ENCODE data around the gene PPOX. TPM values are rescaled to one million over a fixed set of nuclear protein-coding genes. Genes with fewer than 3 reads are reported as not detected.

Gene PPOX
- total RNA-seq, 4 donors from 2014 or later = 22.2 to 75.2 (median 37.2) TPM

GRCh38 chr1:161153176-161153575 lies 13.1 kb upstream of the PPOX start:
- H3K4me3 ChIP-seq = peak overlapping the region; percentile 67
- H3K4me1 ChIP-seq = peaks cover 18% of the 10 kb centered on the region
- TF ChIP-seq POLR2AphosphoS5 (IDR thresholded peaks at IDR 0.05) (no peak), EP300 (IDR thresholded peaks at IDR 0.05) (no peak), CTCF (IDR thresholded peaks at IDR 0.05) (no peak), POLR2A (IDR thresholded peaks at IDR 0.05) (no peak)
- no peaks in the 10 kb centered on the region for H3K9me3 ChIP-seq
- H3K36me3 ChIP-seq = no peaks in the 10 kb centered on the region
- 19% methylated on average over 9 of the region's 9 CpGs for WGBS
- peak; percentile 10 to 24 for DNase-seq (ENCODE audit: low spot score in 2 of 2)
- H3K27me3 ChIP-seq = no peaks in the 10 kb centered on the region
- peak overlapping the region; percentile 97 for H3K27ac ChIP-seq

DNA sequence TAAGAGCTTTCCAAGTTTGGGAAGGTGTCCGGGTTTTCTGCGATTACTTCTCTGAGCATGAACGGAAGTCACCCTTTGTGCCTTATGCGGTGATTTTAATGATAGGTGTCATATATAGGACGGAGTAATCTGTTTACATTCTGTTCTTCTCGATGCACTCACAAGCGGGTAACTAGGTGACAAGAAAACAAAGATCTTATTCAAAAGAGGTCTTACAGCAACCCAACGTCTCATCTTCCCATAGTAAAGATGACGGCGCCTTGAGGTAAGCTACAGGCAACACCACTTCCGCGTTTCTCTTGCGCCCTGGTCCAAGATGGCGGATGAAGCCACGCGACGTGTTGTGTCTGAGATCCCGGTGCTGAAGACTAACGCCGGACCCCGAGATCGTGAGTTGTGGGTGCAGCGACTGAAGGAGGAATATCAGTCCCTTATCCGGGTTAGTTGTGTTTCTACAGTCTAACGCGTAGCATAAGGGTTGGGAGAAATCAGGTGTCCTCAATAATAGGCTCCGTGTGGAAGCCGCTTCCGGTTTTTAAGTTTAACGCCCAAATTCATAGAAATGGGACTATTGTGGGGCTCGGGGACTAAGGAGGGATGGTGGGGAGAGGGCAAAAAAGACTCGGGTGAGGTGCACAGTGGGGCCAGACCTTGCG lies 12.4 kb upstream of the PPOX start, which contains the start of gene UFC1:
TSS of gene UFC1 (plus strand) at position 297 of the 656 bp plus-strand sequence. CDS start at position 317, 20 bp downstream.
- DNase-seq (ENCODE audit: low spot score in 2 of 2) = peak; percentile 88 to 93
- Histone ChIP-seq H3K36me3 (no peaks in the 10 kb centered on the region), H3K4me1 (peaks cover 22% of the 10 kb centered on the region), H3K9me3 (no peaks in the 10 kb centered on the region), H3K27me3 (no peaks in the 10 kb centered on the region), H3K4me3 (peak within 1 kb of the TSS; percentile 67), H3K27ac (peak within 1 kb of the TSS; percentile 97)
- under 1% methylated on average over 33 of the region's 33 CpGs for WGBS
- TF ChIP-seq POLR2A (IDR thresholded peaks at IDR 0.05) (peak in 1 of 2 donors; percentile 49), CTCF (IDR thresholded peaks at IDR 0.05) (no peak), EP300 (IDR thresholded peaks at IDR 0.05) (no peak), POLR2AphosphoS5 (IDR thresholded peaks at IDR 0.05) (peak; percentile 57 to 81 (median 75))

GRCh38 chr1:161157867-161158266 lies 8.4 kb upstream of the PPOX start:
- H3K4me1 ChIP-seq = peaks cover 43% of the 10 kb centered on the region
- H3K27me3 ChIP-seq = no peaks in the 10 kb centered on the region
- H3K9me3 ChIP-seq = no peaks in the 10 kb centered on the region
- H3K36me3 ChIP-seq = peaks cover 22% of the 10 kb centered on the region
- WGBS = 94% methylated on average over 1 of the region's 1 CpG
- no peak overlapping the region for H3K4me3 ChIP-seq
- no peak overlapping the region for H3K27ac ChIP-seq
- DNase-seq (ENCODE audit: low spot score in 2 of 2) = peak in 1 of 2 donors; percentile 2
- TF ChIP-seq CTCF (IDR thresholded peaks at IDR 0.05) (no peak), EP300 (IDR thresholded peaks at IDR 0.05) (no peak), POLR2A (IDR thresholded peaks at IDR 0.05) (no peak), POLR2AphosphoS5 (IDR thresholded peaks at IDR 0.05) (no peak)

DNA sequence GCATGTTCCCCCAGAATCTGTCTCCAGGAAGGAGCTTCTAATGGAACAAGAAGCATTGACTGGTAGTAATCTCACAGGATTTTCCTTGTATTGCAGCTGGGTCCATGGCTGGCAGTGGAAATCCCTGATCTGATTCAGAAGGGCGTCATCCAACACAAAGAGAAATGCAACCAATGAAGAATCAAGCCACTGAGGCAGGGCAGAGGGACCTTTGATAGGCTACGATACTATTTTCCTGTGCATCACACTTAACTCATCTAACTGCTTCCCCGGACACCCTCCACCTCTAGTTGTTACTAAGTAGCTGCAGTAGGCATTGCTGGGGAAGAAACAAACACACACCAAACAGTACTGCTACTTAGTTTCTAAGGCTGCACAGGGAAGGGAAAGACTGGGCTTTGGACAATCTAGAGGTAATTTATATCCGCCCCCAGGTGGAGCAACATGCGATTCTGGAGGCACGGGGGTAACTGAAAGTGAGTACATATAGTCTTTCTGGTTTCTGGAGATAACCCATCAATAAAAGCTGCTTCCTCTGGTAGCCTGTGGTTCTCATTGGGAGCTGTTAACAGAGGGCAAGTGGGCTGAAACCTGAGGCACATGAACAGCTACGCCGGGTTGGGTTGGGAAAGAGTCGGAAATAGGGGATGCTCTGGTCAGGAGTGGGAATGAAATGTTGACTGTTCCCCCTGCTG lies 7.8 kb upstream of the PPOX start:
- Histone ChIP-seq H3K9me3 (no peaks in the 10 kb centered on the region), H3K27me3 (no peaks in the 10 kb centered on the region), H3K27ac (peak overlapping the region; percentile 81), H3K4me3 (peak overlapping the region; percentile 78), H3K36me3 (peaks cover 28% of the 10 kb centered on the region), H3K4me1 (peaks cover 38% of the 10 kb centered on the region)
- peak in 1 of 2 donors; percentile 13 for DNase-seq (ENCODE audit: low spot score in 2 of 2)
- TF ChIP-seq POLR2A (IDR thresholded peaks at IDR 0.05) (no peak), CTCF (IDR thresholded peaks at IDR 0.05) (no peak), POLR2AphosphoS5 (IDR thresholded peaks at IDR 0.05) (no peak), EP300 (IDR thresholded peaks at IDR 0.05) (no peak)
- WGBS = 62% methylated on average over 9 of the region's 9 CpGs
